ENCODE results near the gene TMX3. TPM values are rescaled to one million over a fixed set of nuclear protein-coding genes. Genes with fewer than 3 reads are reported as not detected.
A peak's percentile ranks its signal among the peaks of the same experiment; 100 is the strongest.

The TMX3 gene
- total RNA-seq, 1 experiment from 2014 or later, result 39.5 TPM

DNA sequence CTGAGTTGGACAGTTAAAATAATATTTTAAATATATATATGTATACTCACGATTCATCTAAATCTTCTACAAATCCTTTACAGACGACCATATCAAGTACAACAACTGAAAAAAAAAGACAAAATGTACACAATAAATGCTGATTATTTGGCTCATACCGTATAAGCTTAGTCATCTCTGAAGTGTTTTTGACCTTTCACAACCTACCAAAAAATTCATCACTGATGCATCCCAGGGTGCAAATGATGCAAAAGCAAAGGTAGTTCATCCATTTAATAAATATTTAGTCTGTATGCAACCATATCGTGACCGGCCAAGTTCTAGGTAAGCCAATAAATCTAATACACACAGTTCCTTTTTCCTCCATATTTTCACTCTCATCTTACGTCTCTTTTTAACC is 1.1 kb downstream of the TMX3 start:
- peaks cover 16 to 37% (median 36%) of the 10 kb centered on the region in 3 experiments for H3K36me3 Mint-ChIP-seq (ENCODE audit: insufficient read depth in 1 of 3, low read depth in 3 of 3)
- Histone ChIP-seq H2BK20ac (ENCODE audit: low read depth, low read length, poor library complexity, severe bottlenecking) (no peak overlapping the region), H2BK12ac (ENCODE audit: insufficient read length, low read depth, low read length) (no peak overlapping the region), H4K91ac (ENCODE audit: insufficient read length, low read depth, low read length) (no peak overlapping the region), H3K4ac (ENCODE audit: low read depth, low read length) (no peak overlapping the region), H2BK120ac (ENCODE audit: low read depth, low read length, poor library complexity, severe bottlenecking) (no peak overlapping the region), H3K4me2 (ENCODE audit: insufficient read depth, insufficient read length, low read length) (peak overlapping the region; percentile 73), H3K9me3 (ENCODE audit: control insufficient read depth, low read depth, low read length) (no peaks in the 10 kb centered on the region), H3K18ac (ENCODE audit: insufficient read length, low read depth, low read length) (no peak overlapping the region), H4K5ac (ENCODE audit: insufficient read length, low read depth, low read length) (no peak overlapping the region), H4K8ac (replicated peaks; ENCODE audit: insufficient read length, low read depth, low read length) (no peak overlapping the region), H2BK5ac (ENCODE audit: insufficient read length, low read length) (no peak overlapping the region), H3K23ac (ENCODE audit: insufficient read length, low read depth, low read length) (no peak overlapping the region), H3K27ac (ENCODE audit: insufficient read length, low read depth, low read length) (no peak overlapping the region), H2BK15ac (ENCODE audit: low read depth, low read length) (no peak overlapping the region), H2AK5ac (ENCODE audit: insufficient read length, low read length) (no peak overlapping the region), H3K56ac (ENCODE audit: insufficient read length, low read depth, low read length) (no peak overlapping the region), H3K79me1 (ENCODE audit: insufficient read depth, low read depth, low read length, poor library complexity, severe bottlenecking) (no peaks in the 10 kb centered on the region), H3K79me2 (ENCODE audit: insufficient read depth, low read length) (peaks cover 7% of the 10 kb centered on the region; the same call in 1 of the 2 replicates), H3K23me2 (ENCODE audit: insufficient read length, low read depth, low read length, poor library complexity, severe bottlenecking) (peaks cover 3% of the 10 kb centered on the region), H3T11ph (ENCODE audit: low read length) (no peak overlapping the region), H4K20me1 (ENCODE audit: control insufficient read depth, insufficient read depth, insufficient read length) (peaks cover 3% of the 10 kb centered on the region), H3K9ac (ENCODE audit: extremely low read depth, insufficient read length, low read length) (no peak overlapping the region), H3K14ac (ENCODE audit: insufficient read depth, low read length) (no peak overlapping the region), H2AFZ (ENCODE audit: low read length) (no peak overlapping the region), H3K4me1 (ENCODE audit: insufficient read depth, low read length) (no peaks in the 10 kb centered on the region), H3K27me3 (ENCODE audit: insufficient read depth, low read length) (no peaks in the 10 kb centered on the region)
- H3K9me3 Mint-ChIP-seq, result no peaks in the 10 kb centered on the region
- peak overlapping the region; percentile 94 to 99 for H3K4me3 Mint-ChIP-seq
- TF ChIP-seq, protein P1, sequence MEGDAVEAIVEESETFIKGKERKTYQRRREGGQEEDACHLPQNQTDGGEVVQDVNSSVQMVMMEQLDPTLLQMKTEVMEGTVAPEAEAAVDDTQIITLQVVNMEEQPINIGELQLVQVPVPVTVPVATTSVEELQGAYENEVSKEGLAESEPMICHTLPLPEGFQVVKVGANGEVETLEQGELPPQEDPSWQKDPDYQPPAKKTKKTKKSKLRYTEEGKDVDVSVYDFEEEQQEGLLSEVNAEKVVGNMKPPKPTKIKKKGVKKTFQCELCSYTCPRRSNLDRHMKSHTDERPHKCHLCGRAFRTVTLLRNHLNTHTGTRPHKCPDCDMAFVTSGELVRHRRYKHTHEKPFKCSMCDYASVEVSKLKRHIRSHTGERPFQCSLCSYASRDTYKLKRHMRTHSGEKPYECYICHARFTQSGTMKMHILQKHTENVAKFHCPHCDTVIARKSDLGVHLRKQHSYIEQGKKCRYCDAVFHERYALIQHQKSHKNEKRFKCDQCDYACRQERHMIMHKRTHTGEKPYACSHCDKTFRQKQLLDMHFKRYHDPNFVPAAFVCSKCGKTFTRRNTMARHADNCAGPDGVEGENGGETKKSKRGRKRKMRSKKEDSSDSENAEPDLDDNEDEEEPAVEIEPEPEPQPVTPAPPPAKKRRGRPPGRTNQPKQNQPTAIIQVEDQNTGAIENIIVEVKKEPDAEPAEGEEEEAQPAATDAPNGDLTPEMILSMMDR (conservative IDR thresholded peaks at IDR 0.05), result no peak
- H3K4me1 Mint-ChIP-seq, result peaks cover 13% of the 10 kb centered on the region in 2 experiments
- peak overlapping the region in 2 of 3 experiments; percentile 89 to 96; a peak in 1 of 7 replicates for H3K27ac Mint-ChIP-seq
- no CpG with 5 or more reads among the region's 6 CpGs for WGBS (ENCODE audit: extremely low coverage, insufficient read length, low lambda C conversion rate)
- no peaks in the 10 kb centered on the region for H3K27me3 Mint-ChIP-seq (ENCODE audit: low read depth)
- no peak for DNase-seq
